Erythroblast (primary cell): ENCODE data around the gene SLC2A3.
"Not testable (repeated sequence)": the region's sequence is repeated elsewhere in the genome, so short reads cannot be mapped to it uniquely, and the experiment has no call there.

ENCODE experiments used
- GATA1 ChIP-seq: IDR thresholded peaks from 2 replicates; pipeline ENCODE4 v1.6.1; 2011; ENCODE audit warnings: low read depth, mild to moderate bottlenecking, control low read depth, low read length, moderate library complexity
- POLR2A ChIP-seq: IDR thresholded peaks from 2 replicates; pipeline ENCODE4 v1.6.1; 2011; ENCODE audit warnings: mild to moderate bottlenecking, low read length

DNA sequence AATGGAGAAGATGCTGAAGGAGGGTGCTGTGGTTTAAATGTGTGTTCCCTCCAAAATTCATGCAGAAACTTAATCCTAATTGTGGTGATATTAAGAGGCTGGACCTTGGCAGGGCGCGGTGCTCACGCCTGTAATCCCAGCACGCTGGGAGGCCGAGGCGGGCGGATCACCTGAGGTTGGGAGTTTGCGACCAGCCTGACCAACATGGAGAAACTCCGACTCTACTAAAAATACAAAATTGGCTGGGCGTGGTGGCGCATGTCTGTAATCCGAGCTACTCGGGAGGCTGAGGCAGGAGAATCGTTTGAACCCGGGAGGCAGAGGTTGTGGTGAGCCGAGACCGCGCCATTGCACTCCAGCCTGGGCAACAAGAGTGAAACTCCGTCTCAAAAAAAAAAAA is 18.9 kb upstream of the SLC2A3 start:
- not testable (repeated sequence) for TF ChIP-seq POLR2A, GATA1
